PC-3 (cell line): ENCODE results near the gene MICALL1. TPM values are rescaled to one million over a fixed set of nuclear protein-coding genes. Genes with fewer than 3 reads are reported as not detected.

Experiments
- ATAC-seq: fragments of 200-7000 bp; cut with Tn5 transposase; 2 replicates; pipeline ENCODE4 v1.9.1; 2020; ENCODE audit warnings: mild to moderate bottlenecking, moderate library complexity
- BruUV-seq: library from RNA; stranded (reverse); fragments of 400-500 nt; replicated peaks from 2 replicates; lab custom pipeline; 2021; lab: Mats Ljungman, UMichigan
- CTCF ChIA-PET: fragments of 300-600 bp; sonication (Branson Sonifier 250); formaldehyde crosslinking; loops from one replicate; lab custom pipeline; 2022; ENCODE audit warnings: antibody characterized with exemption; lab: Charles Lee
- POLR2A ChIA-PET: fragments of 300-600 bp; sonication (Branson Sonifier 250); formaldehyde crosslinking; loops from one replicate; lab custom pipeline; 2022; ENCODE audit warnings: antibody characterized with exemption; ENCODE audit not compliant: unreplicated experiment; lab: Charles Lee
- DNase-seq: peaks from one replicate; pipeline ENCODE4 v3.0.0-alpha.2; 2015
- H2AFZ ChIP-seq: fragments of 300-600 bp; sonication (generic); 2 replicates; pipeline ENCODE4 v1.6.0; 2016; ENCODE audit warnings: antibody characterized with exemption, low read length
- H3F3A ChIP-seq: fragments of 300-600 bp; sonication (generic); one replicate; pipeline ENCODE4 v1.6.0; 2017; ENCODE audit warnings: antibody characterized with exemption, low read length, control low read depth, mild to moderate bottlenecking; ENCODE audit not compliant: unreplicated experiment
- H3K27ac ChIP-seq: fragments of 300-600 bp; sonication (generic); 2 replicates; pipeline ENCODE4 v1.5.1; 2016; ENCODE audit warnings: mild to moderate bottlenecking, low read length
- H3K27me3 ChIP-seq: fragments of 300-600 bp; sonication (generic); 2 replicates; pipeline ENCODE4 v1.6.1; 2016; ENCODE audit warnings: low read length, mixed read lengths
- H3K36me3 ChIP-seq: fragments of 300-600 bp; sonication (generic); 2 replicates; pipeline ENCODE4 v1.6.1; 2016; ENCODE audit warnings: low read depth, mixed run types, low read length, mixed read lengths
- H3K4me1 ChIP-seq: fragments of 300-600 bp; sonication (generic); 2 replicates; pipeline ENCODE4 v1.5.1; 2016; ENCODE audit warnings: low read length; ENCODE audit not compliant: insufficient read depth
- H3K4me2 ChIP-seq: fragments of 300-600 bp; sonication (generic); 2 replicates; pipeline ENCODE4 v1.6.0; 2016; ENCODE audit warnings: low read length
- H3K4me3 ChIP-seq: fragments of 300-600 bp; sonication (generic); 2 replicates; pipeline ENCODE4 v1.5.1; 2016; ENCODE audit warnings: mild to moderate bottlenecking, low read length, mixed read lengths
- H3K79me2 ChIP-seq: fragments of 300-600 bp; sonication (generic); 2 replicates; pipeline ENCODE4 v1.6.1; 2017; ENCODE audit warnings: low read length, mixed read lengths
- H3K9ac ChIP-seq: fragments of 300-600 bp; sonication (generic); 2 replicates; pipeline ENCODE4 v1.6.0; 2016; ENCODE audit warnings: mild to moderate bottlenecking, low read length
- H3K9me2 ChIP-seq: fragments of 300-600 bp; sonication (generic); replicated peaks from 2 replicates; pipeline ENCODE4 v1.6.1; 2016; ENCODE audit warnings: mixed run types, low read length, mixed read lengths
- H3K9me3 ChIP-seq: fragments of 300-600 bp; sonication (generic); 2 replicates; pipeline ENCODE4 v1.6.1; 2016; ENCODE audit warnings: low read length, mixed read lengths
- H4K20me1 ChIP-seq: fragments of 300-600 bp; sonication (generic); 2 replicates; pipeline ENCODE4 v1.6.1; 2016; ENCODE audit warnings: low read length, mixed read lengths
- EZH2 ChIP-seq: fragments of 300-600 bp; sonication (generic); IDR thresholded peaks from one replicate; pipeline ENCODE4 v1.6.1; 2017; ENCODE audit warnings: antibody characterized with exemption, mild to moderate bottlenecking, low read length; ENCODE audit not compliant: unreplicated experiment
- EZH2phosphoT487 ChIP-seq: fragments of 300-600 bp; sonication (generic); IDR thresholded peaks from 2 replicates; pipeline ENCODE4 v1.6.1; 2018; ENCODE audit warnings: mild to moderate bottlenecking, antibody characterized with exemption, low read length, borderline replicate concordance
- intact Hi-C: fragments of 100-400 bp; cut with micrococcal nuclease; formaldehyde crosslinking; loops from 2 replicates; pipeline ENCODE4 v1.9.0; 2023
- total RNA-seq: library from RNA; depleted of rRNA; stranded (reverse); fragments of >200 nt; gene quantifications from 2 replicates; pipeline ENCODE4 v1.2.3, GENCODE V29; 2014
- TF ChIP-seq, protein P1 (sequence below): fragments of 300-600 bp; sonication (generic); conservative IDR thresholded peaks from 2 replicates; pipeline ENCODE4 v1.5.1; 2017; ENCODE audit warnings: antibody characterized with exemption, low read depth, mild to moderate bottlenecking, low read length

MICALL1 gene
- total RNA-seq, 1 experiment from 2014 or later, result 20.1 TPM

DNA sequence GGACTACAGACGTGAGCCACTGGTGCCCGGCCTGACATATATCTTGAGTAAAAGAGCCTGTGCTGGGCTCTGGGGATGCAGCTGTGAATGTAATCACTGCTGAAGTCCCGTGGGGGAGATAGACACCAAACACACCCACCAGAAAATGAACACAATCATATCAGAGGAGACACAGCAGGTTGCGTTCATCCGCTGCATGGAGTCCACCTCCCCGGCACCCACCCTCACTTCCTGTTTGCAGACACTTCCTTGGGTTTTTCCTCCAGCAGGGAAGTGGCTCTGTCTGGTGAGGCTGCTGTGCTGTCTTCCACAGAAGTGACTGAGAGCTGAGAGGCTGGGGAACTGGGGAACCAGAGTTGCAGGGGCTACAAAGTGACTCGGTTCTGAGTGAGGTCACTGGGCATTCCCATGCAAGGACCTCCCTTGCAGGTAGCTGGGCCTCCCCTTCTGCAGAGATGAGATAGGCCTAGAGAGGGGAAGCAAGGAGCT lies 7.2 kb downstream of the MICALL1 start:
- POLR2A ChIA-PET, result no interaction called here
- peaks cover 5% of the 10 kb centered on the region for H3K79me2 ChIP-seq
- no peak overlapping the region for H3K4me3 ChIP-seq
- no peaks in the 10 kb centered on the region for H3K27me3 ChIP-seq
- H4K20me1 ChIP-seq, result no peaks in the 10 kb centered on the region
- no TSS peak for BruUV-seq
- CTCF ChIA-PET, result no interaction called here
- no peaks in the 10 kb centered on the region for H3F3A ChIP-seq
- DNase-seq (no peak), ATAC-seq (no peak)
- no peaks in the 10 kb centered on the region for H3K4me1 ChIP-seq
- no peak overlapping the region for H3K9ac ChIP-seq
- TF ChIP-seq, protein P1, sequence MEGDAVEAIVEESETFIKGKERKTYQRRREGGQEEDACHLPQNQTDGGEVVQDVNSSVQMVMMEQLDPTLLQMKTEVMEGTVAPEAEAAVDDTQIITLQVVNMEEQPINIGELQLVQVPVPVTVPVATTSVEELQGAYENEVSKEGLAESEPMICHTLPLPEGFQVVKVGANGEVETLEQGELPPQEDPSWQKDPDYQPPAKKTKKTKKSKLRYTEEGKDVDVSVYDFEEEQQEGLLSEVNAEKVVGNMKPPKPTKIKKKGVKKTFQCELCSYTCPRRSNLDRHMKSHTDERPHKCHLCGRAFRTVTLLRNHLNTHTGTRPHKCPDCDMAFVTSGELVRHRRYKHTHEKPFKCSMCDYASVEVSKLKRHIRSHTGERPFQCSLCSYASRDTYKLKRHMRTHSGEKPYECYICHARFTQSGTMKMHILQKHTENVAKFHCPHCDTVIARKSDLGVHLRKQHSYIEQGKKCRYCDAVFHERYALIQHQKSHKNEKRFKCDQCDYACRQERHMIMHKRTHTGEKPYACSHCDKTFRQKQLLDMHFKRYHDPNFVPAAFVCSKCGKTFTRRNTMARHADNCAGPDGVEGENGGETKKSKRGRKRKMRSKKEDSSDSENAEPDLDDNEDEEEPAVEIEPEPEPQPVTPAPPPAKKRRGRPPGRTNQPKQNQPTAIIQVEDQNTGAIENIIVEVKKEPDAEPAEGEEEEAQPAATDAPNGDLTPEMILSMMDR, result no peak
- no peak for TF ChIP-seq EZH2
- TF ChIP-seq EZH2phosphoT487, result no peak
- H3K27ac ChIP-seq, result no peak overlapping the region
- no peak overlapping the region for H3K4me2 ChIP-seq
- no peaks in the 10 kb centered on the region for H3K9me3 ChIP-seq
- H2AFZ ChIP-seq, result no peak overlapping the region
- intact Hi-C loops, result no loop called here
- no peaks in the 10 kb centered on the region for H3K9me2 ChIP-seq
- no peaks in the 10 kb centered on the region for H3K36me3 ChIP-seq

DNA sequence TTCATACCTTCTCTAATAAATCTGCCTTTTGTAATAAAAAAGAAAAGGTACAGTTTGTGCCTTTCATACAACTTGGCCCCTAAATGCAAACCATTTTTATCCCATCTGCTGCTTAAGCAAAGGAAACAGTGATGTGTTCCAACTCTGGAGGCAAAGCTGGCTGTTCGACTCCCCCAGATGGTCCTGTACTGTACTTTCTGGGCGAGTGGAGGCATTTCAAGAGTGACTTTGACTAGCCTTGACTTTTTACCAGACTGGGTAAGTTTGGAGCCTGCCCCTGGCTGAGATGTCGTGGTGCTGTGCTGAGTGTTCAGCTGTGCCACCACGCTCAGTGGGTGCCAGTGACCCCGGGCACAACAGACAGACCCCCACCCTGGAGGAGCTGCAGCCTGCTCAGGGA lies 10.2 kb downstream of the MICALL1 start:
- POLR2A ChIA-PET, result no interaction called here

More for the DNA sequence above, 10.2 kb downstream of the MICALL1 start:
- TF ChIP-seq, protein P1, result no peak
- TF ChIP-seq EZH2 (no peak), EZH2phosphoT487 (no peak)
- H3K9ac ChIP-seq, result no peak overlapping the region
- H3K27me3 ChIP-seq, result no peaks in the 10 kb centered on the region
- H3K9me3 ChIP-seq, result no peaks in the 10 kb centered on the region
- H2AFZ ChIP-seq, result no peak overlapping the region
- no peaks in the 10 kb centered on the region for H3K4me1 ChIP-seq
- BruUV-seq, result no TSS peak
- no peak overlapping the region for H3K27ac ChIP-seq
- H3K9me2 ChIP-seq, result no peaks in the 10 kb centered on the region
- no peak overlapping the region for H3K4me3 ChIP-seq
- H4K20me1 ChIP-seq, result no peaks in the 10 kb centered on the region
- CTCF ChIA-PET, result no interaction called here
- ATAC-seq (no peak), DNase-seq (no peak)
- no peak overlapping the region for H3K4me2 ChIP-seq
- no peaks in the 10 kb centered on the region for H3F3A ChIP-seq
- H3K79me2 ChIP-seq, result no peaks in the 10 kb centered on the region
- intact Hi-C loops, result no loop called here
- no peaks in the 10 kb centered on the region for H3K36me3 ChIP-seq
